Measurements from ENCODE around the gene STXBP5L. TPM values are rescaled to one million over a fixed set of nuclear protein-coding genes. Genes with fewer than 3 reads are reported as not detected.

The STXBP5L gene
- total RNA-seq, 1 donor: not detected

GRCh38 chr3:121126707-121127035, 218.7 kb downstream of the STXBP5L start:
- H3K4me1 ChIP-seq (ENCODE audit: insufficient read depth, low read length): no peaks in the 10 kb centered on the region
- H3K36me3 ChIP-seq (ENCODE audit: insufficient read depth, low read length): no peaks in the 10 kb centered on the region
- no peak for DNase-seq (ENCODE audit: insufficient read length, low spot score, missing footprints)
- TF ChIP-seq, protein P1, sequence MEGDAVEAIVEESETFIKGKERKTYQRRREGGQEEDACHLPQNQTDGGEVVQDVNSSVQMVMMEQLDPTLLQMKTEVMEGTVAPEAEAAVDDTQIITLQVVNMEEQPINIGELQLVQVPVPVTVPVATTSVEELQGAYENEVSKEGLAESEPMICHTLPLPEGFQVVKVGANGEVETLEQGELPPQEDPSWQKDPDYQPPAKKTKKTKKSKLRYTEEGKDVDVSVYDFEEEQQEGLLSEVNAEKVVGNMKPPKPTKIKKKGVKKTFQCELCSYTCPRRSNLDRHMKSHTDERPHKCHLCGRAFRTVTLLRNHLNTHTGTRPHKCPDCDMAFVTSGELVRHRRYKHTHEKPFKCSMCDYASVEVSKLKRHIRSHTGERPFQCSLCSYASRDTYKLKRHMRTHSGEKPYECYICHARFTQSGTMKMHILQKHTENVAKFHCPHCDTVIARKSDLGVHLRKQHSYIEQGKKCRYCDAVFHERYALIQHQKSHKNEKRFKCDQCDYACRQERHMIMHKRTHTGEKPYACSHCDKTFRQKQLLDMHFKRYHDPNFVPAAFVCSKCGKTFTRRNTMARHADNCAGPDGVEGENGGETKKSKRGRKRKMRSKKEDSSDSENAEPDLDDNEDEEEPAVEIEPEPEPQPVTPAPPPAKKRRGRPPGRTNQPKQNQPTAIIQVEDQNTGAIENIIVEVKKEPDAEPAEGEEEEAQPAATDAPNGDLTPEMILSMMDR (IDR thresholded peaks at IDR 0.05; ENCODE audit: extremely low read depth, low read depth, low read length): no peak
- H3K9me3 ChIP-seq (ENCODE audit: low read depth, low read length): no peaks in the 10 kb centered on the region
- H3K79me2 ChIP-seq (ENCODE audit: insufficient read depth, low read length): no peaks in the 10 kb centered on the region
- no peaks in the 10 kb centered on the region for H4K20me1 ChIP-seq (ENCODE audit: insufficient read depth, low read length)
- no peaks in the 10 kb centered on the region for H3K27me3 ChIP-seq (ENCODE audit: insufficient read depth, low read length)
- no peak overlapping the region for H2AFZ ChIP-seq (ENCODE audit: low read length)
- no peak overlapping the region for H3K4me3 ChIP-seq (ENCODE audit: insufficient read depth, low read length)
- H3K27ac ChIP-seq (ENCODE audit: low read depth, low read length): no peak overlapping the region
- no peak overlapping the region for H3K4me2 ChIP-seq (ENCODE audit: insufficient read depth, low read length)

- TF ChIP-seq, protein P1 (IDR thresholded peaks at IDR 0.05; ENCODE audit: extremely low read depth, low read depth, low read length): peak; percentile 26
- Histone ChIP-seq H3K36me3 (ENCODE audit: insufficient read depth, low read length) (no peaks in the 10 kb centered on the region), H3K4me1 (ENCODE audit: insufficient read depth, low read length) (no peaks in the 10 kb centered on the region), H3K27ac (ENCODE audit: low read depth, low read length) (no peak overlapping the region), H3K9me3 (ENCODE audit: low read depth, low read length) (no peaks in the 10 kb centered on the region), H3K79me2 (ENCODE audit: insufficient read depth, low read length) (no peaks in the 10 kb centered on the region), H4K20me1 (ENCODE audit: insufficient read depth, low read length) (no peaks in the 10 kb centered on the region), H3K4me2 (ENCODE audit: insufficient read depth, low read length) (no peak overlapping the region), H3K27me3 (ENCODE audit: insufficient read depth, low read length) (no peaks in the 10 kb centered on the region), H2AFZ (ENCODE audit: low read length) (no peak overlapping the region), H3K4me3 (ENCODE audit: insufficient read depth, low read length) (no peak overlapping the region)
- DNase-seq (ENCODE audit: insufficient read length, low spot score, missing footprints): no peak
These were observed 244.6 kb downstream of the STXBP5L start for GRCh38 chr3:121152573-121152972.

GRCh38 chr3:121153851-121154250, 245.8 kb downstream of the STXBP5L start:
- Histone ChIP-seq H3K27ac (ENCODE audit: low read depth, low read length) (no peak overlapping the region), H3K36me3 (ENCODE audit: insufficient read depth, low read length) (no peaks in the 10 kb centered on the region), H2AFZ (ENCODE audit: low read length) (no peak overlapping the region), H3K27me3 (ENCODE audit: insufficient read depth, low read length) (no peaks in the 10 kb centered on the region), H3K4me3 (ENCODE audit: insufficient read depth, low read length) (no peak overlapping the region), H3K9me3 (ENCODE audit: low read depth, low read length) (no peaks in the 10 kb centered on the region), H3K4me2 (ENCODE audit: insufficient read depth, low read length) (no peak overlapping the region), H3K79me2 (ENCODE audit: insufficient read depth, low read length) (no peaks in the 10 kb centered on the region), H4K20me1 (ENCODE audit: insufficient read depth, low read length) (no peaks in the 10 kb centered on the region), H3K4me1 (ENCODE audit: insufficient read depth, low read length) (no peaks in the 10 kb centered on the region)
- TF ChIP-seq, protein P1 (IDR thresholded peaks at IDR 0.05; ENCODE audit: extremely low read depth, low read depth, low read length): no peak
- DNase-seq (ENCODE audit: insufficient read length, low spot score, missing footprints): no peak

GRCh38 chr3:121155028-121155427, 247.0 kb downstream of the STXBP5L start:
- no peaks in the 10 kb centered on the region for H3K9me3 ChIP-seq (ENCODE audit: low read depth, low read length)
- H3K27ac ChIP-seq (ENCODE audit: low read depth, low read length): no peak overlapping the region
- H3K4me2 ChIP-seq (ENCODE audit: insufficient read depth, low read length): no peak overlapping the region
- H2AFZ ChIP-seq (ENCODE audit: low read length): no peak overlapping the region
- no peaks in the 10 kb centered on the region for H3K36me3 ChIP-seq (ENCODE audit: insufficient read depth, low read length)
- H3K4me3 ChIP-seq (ENCODE audit: insufficient read depth, low read length): no peak overlapping the region
- no peaks in the 10 kb centered on the region for H3K27me3 ChIP-seq (ENCODE audit: insufficient read depth, low read length)
- TF ChIP-seq, protein P1 (IDR thresholded peaks at IDR 0.05; ENCODE audit: extremely low read depth, low read depth, low read length): no peak
- no peaks in the 10 kb centered on the region for H4K20me1 ChIP-seq (ENCODE audit: insufficient read depth, low read length)
- DNase-seq (ENCODE audit: insufficient read length, low spot score, missing footprints): no peak
- H3K79me2 ChIP-seq (ENCODE audit: insufficient read depth, low read length): no peaks in the 10 kb centered on the region
- H3K4me1 ChIP-seq (ENCODE audit: insufficient read depth, low read length): no peaks in the 10 kb centered on the region

Measured in osteoblast (primary cell).